ENCODE results near the gene PPIG. TPM values are rescaled to one million over a fixed set of nuclear protein-coding genes. Genes with fewer than 3 reads are reported as not detected.

The PPIG gene
- total and polyA plus RNA-seq, 9 of the 15 experiments (the other 6 are each of a cell fraction or from before 2014, with no cell fraction given), result 52.5 to 166 (median 124) TPM

GRCh38 chr2:169573160-169573973 lies 10.8 kb upstream of the PPIG start, which contains the start of gene FASTKD1:
Gene FASTKD1 (minus strand): TSS chr2:169573865. CDS start chr2:169572029, 1,836 bp downstream.
- H3K4me3 ChIP-seq, result peak within 1 kb of the TSS; percentile 61
- FAIRE-seq (peak; percentile 97), DNase-seq (ENCODE audit: extremely low read depth in 1 of 4, low spot score in 3 of 4) (peak; percentile 83 to 99 (median 89)), ATAC-seq (peak; percentile 93)
- H3K27ac ChIP-seq (ENCODE audit: extremely low read depth, low read depth, low read length), result peak within 1 kb of the TSS; percentile 85
- no peaks in the 10 kb centered on the region for H4K20me1 ChIP-seq (replicated peaks; ENCODE audit: control insufficient read depth, insufficient read depth, low read length)
- H3K4me1 ChIP-seq (replicated peaks in 1 of 2; ENCODE audit: control insufficient read depth in 2 of 2, insufficient read depth in 2 of 2, low read length in 2 of 2), result peaks cover 4 to 18% of the 10 kb centered on the region in 2 experiments; a peak in 4 of 5 replicates
- H3K9me1 ChIP-seq (ENCODE audit: control insufficient read depth, insufficient read depth, low read length), result no peaks in the 10 kb centered on the region
- ChIA-PET POLR2A (interaction anchor here (0.6 to 3.4 kb wide), 15 partner anchors 8 to 637 kb away, joined by 3 to 17 read pairs (median 4); partner anchors contain the start of genes PPIG and SSB), CTCF (ENCODE audit: low intra/inter-chr PET ratio) (no interaction called here)
- H3K79me2 ChIP-seq (ENCODE audit: control insufficient read depth, insufficient read depth, low read length), result peaks cover 50% of the 10 kb centered on the region
- H3K9me3 ChIP-seq (replicated peaks; ENCODE audit: control insufficient read depth, insufficient read depth, low read depth, low read length), result no peaks in the 10 kb centered on the region
- peaks cover 21% of the 10 kb centered on the region for H3K36me3 ChIP-seq (ENCODE audit: control insufficient read depth, insufficient read depth, low read length)
- peak within 1 kb of the TSS; percentile 80 to 88 for H3K9ac ChIP-seq (ENCODE audit: insufficient read depth in 1 of 2, low read depth in 2 of 2, low read length in 2 of 2)
- BruUV-seq (replicated peaks), result TSS peak; percentile 80
- intact Hi-C loops (cut with micrococcal nuclease), result loop anchor here (1.0 to 10.0 kb wide), 3 partner anchors 11 to 351 kb away; partner anchors contain the start of gene PPIG
- WGBS (ENCODE audit: insufficient coverage, low coverage, missing lambda C conversion rate), result under 1% methylated on average over 33 of the region's 33 CpGs
- in situ Hi-C loops (cut with MboI), result no loop called here
- H2AFZ ChIP-seq (ENCODE audit: low read depth, low read length), result peak within 1 kb of the TSS; percentile 87
- H3K4me2 ChIP-seq (ENCODE audit: insufficient read depth, low read length), result peak within 1 kb of the TSS; percentile 95
- no peaks in the 10 kb centered on the region for H3K27me3 ChIP-seq (ENCODE audit: control insufficient read depth in 2 of 2, insufficient read depth in 2 of 2, low read length in 2 of 2)
- TF ChIP-seq SUPT5H (IDR thresholded peaks at IDR 0.05) (peak; percentile 85), TBL1XR1 (IDR thresholded peaks at IDR 0.05; ENCODE audit: low read length in 2 of 2) (peak; percentile 67 to 76; a peak in 3 of 4 replicates), MTF1 (CRISPR knock-in tag; IDR thresholded peaks at IDR 0.05; ENCODE audit: borderline replicate concordance) (no peak), NCOA6 (IDR thresholded peaks at IDR 0.05) (peak; percentile 81), C11orf30 (IDR thresholded peaks at IDR 0.05; ENCODE audit: low read depth) (0 out of 2 replicates have a peak, but pooled peaks have one; percentile 14), POLR2AphosphoS2 (IDR thresholded peaks at IDR 0.05; ENCODE audit: low read length) (0 out of 2 replicates have a peak, but pooled peaks have one; percentile 59), ZNF766 (CRISPR knock-in tag; conservative IDR thresholded peaks at IDR 0.05) (peak; percentile 97), MECOM (CRISPR knock-in tag; IDR thresholded peaks at IDR 0.05) (peak; percentile 54; the same call in 1 of the 2 replicates), STAT5A (IDR thresholded peaks at IDR 0.05; ENCODE audit: borderline replicate concordance, low read length) (peak; percentile 18; the same call in 1 of the 2 replicates), TCF7 (IDR thresholded peaks at IDR 0.05; ENCODE audit: borderline replicate concordance) (no peak), GTF2B (IDR thresholded peaks at IDR 0.05; ENCODE audit: extremely low read depth, insufficient read length) (peak; percentile 40), TEAD2 (tag; IDR thresholded peaks at IDR 0.05) (0 out of 2 replicates have a peak, but pooled peaks have one; percentile 22), NFRKB (IDR thresholded peaks at IDR 0.05; ENCODE audit: low read depth) (peak; percentile 45; the same call in 1 of the 2 replicates), PTRF (tag; IDR thresholded peaks at IDR 0.05) (no peak), BHLHE40 (IDR thresholded peaks at IDR 0.05; ENCODE audit: low read length) (peak; percentile 62), SMARCB1 (IDR thresholded peaks at IDR 0.05; ENCODE audit: insufficient read length, low read depth) (peak; percentile 55)
- TF ChIP-seq, protein P1, sequence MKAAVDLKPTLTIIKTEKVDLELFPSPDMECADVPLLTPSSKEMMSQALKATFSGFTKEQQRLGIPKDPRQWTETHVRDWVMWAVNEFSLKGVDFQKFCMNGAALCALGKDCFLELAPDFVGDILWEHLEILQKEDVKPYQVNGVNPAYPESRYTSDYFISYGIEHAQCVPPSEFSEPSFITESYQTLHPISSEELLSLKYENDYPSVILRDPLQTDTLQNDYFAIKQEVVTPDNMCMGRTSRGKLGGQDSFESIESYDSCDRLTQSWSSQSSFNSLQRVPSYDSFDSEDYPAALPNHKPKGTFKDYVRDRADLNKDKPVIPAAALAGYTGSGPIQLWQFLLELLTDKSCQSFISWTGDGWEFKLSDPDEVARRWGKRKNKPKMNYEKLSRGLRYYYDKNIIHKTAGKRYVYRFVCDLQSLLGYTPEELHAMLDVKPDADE (conservative IDR thresholded peaks at IDR 0.05; ENCODE audit: control insufficient read depth, low read depth, low read length), result peak; percentile 100
- TF ChIP-seq, protein P2, sequence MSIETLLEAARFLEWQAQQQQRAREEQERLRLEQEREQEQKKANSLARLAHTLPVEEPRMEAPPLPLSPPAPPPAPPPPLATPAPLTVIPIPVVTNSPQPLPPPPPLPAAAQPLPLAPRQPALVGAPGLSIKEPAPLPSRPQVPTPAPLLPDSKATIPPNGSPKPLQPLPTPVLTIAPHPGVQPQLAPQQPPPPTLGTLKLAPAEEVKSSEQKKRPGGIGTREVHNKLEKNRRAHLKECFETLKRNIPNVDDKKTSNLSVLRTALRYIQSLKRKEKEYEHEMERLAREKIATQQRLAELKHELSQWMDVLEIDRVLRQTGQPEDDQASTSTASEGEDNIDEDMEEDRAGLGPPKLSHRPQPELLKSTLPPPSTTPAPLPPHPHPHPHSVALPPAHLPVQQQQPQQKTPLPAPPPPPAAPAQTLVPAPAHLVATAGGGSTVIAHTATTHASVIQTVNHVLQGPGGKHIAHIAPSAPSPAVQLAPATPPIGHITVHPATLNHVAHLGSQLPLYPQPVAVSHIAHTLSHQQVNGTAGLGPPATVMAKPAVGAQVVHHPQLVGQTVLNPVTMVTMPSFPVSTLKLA (conservative IDR thresholded peaks at IDR 0.05), result peak; percentile 95 to 97
